ENCODE measurements around the gene CALU. TPM values are rescaled to one million over a fixed set of nuclear protein-coding genes. Genes with fewer than 3 reads are reported as not detected.
A peak's percentile ranks its signal among the peaks of the same experiment; 100 is the strongest.

The CALU gene
- total and polyA plus RNA-seq, 8 donors = 10.1 to 270 (median 47.7) TPM

DNA sequence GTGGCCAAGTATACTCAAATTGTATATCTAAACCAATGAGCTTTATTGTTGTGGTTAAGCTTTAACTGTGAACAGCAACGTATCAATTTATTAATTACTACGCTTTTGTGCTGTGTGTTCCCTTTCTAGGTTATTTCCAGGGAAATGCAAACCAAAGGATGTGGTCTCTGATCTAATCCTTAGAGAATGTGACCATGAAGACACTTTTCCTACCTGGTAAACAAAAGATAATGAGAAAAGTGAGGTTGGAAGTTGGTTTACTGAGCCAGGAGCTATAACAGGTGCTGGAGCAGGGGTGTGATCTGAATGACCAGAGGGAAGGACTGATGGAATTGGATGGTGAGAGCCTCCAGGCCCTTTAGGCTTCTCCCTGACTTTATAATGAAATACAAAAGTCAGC lies 25.4 kb upstream of the CALU start:
- 80 to 91% (median 86%) methylated on average over 2 of the region's 2 CpGs for WGBS, 5 donors
- Histone ChIP-seq H3K36me3 (no peaks in the 10 kb centered on the region), H3K9me3 (peaks cover 0 to 10% (median 0%) of the 10 kb centered on the region in 4 donors), H3K4me3 (no peak overlapping the region), H3K4me1 (no peaks in the 10 kb centered on the region), H3K27me3 (peaks cover 0 to 4% (median 0%) of the 10 kb centered on the region in 3 donors), H3K27ac (no peak overlapping the region)
- intact Hi-C loops (cut with DNase I; ENCODE audit: low total_unique reads) = no loop called here
- no peak for DNase-seq
- TF ChIP-seq, protein P1, sequence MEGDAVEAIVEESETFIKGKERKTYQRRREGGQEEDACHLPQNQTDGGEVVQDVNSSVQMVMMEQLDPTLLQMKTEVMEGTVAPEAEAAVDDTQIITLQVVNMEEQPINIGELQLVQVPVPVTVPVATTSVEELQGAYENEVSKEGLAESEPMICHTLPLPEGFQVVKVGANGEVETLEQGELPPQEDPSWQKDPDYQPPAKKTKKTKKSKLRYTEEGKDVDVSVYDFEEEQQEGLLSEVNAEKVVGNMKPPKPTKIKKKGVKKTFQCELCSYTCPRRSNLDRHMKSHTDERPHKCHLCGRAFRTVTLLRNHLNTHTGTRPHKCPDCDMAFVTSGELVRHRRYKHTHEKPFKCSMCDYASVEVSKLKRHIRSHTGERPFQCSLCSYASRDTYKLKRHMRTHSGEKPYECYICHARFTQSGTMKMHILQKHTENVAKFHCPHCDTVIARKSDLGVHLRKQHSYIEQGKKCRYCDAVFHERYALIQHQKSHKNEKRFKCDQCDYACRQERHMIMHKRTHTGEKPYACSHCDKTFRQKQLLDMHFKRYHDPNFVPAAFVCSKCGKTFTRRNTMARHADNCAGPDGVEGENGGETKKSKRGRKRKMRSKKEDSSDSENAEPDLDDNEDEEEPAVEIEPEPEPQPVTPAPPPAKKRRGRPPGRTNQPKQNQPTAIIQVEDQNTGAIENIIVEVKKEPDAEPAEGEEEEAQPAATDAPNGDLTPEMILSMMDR (IDR thresholded peaks at IDR 0.05) = no peak
- TF ChIP-seq POLR2AphosphoS5 (IDR thresholded peaks at IDR 0.05) = no peak
- no peak for TF ChIP-seq EP300 (IDR thresholded peaks at IDR 0.05)
- no peak for TF ChIP-seq POLR2A (IDR thresholded peaks at IDR 0.05)

DNA sequence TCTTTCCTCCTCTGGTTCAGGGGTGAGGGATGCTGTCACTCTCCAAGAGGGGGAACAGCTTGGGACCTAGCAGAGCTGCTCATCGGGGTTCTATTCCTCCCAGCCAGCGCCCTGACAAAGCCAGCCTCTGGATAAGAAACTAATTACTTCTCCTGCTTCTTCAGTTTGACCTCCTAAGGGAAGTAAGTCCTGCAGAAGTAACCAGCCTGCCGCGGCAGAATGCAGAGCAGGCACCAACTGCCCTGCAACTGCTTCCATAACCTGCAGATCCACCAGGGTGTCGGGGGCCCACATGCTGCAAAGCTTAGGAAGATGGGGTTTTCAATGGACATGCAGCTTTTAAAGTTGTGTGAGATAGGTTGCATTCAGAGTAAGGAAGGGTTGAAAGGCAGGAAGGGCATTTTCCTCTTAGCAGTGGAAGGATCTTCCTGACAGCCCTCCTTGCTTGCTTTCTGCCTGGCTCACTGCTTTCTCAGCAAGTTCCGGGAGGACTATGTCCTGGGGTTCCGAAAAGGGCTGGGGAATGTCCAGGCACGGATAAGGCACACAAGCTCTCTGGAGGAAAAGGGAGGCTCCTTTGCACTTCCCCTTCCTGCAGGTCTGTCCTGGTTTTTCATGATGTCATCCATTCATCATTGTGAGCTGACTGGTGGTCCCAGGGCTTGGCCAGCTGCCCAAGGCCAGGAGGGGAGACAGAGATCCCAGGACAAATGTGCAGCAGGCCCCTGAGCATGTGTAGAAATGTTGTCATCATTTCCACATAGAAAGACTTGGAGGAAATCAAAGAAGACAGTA lies 24.3 kb upstream of the CALU start:
- WGBS, 5 donors = 59 to 79% (median 75%) methylated on average over 8 of the region's 8 CpGs
- Histone ChIP-seq H3K27ac (no peak overlapping the region), H3K4me1 (no peaks in the 10 kb centered on the region), H3K9me3 (peaks cover 0 to 10% (median 0%) of the 10 kb centered on the region in 4 donors), H3K4me3 (no peak overlapping the region), H3K36me3 (no peaks in the 10 kb centered on the region), H3K27me3 (peaks cover 0 to 4% (median 0%) of the 10 kb centered on the region in 3 donors)
- intact Hi-C loops (cut with DNase I; ENCODE audit: low total_unique reads) = no loop called here
- TF ChIP-seq POLR2AphosphoS5 (IDR thresholded peaks at IDR 0.05) = no peak
- no peak for TF ChIP-seq EP300 (IDR thresholded peaks at IDR 0.05)
- TF ChIP-seq, protein P1 (IDR thresholded peaks at IDR 0.05) = no peak
- TF ChIP-seq POLR2A (IDR thresholded peaks at IDR 0.05) = no peak
- peak in 1 of 2 donors; percentile 9 for DNase-seq

DNA sequence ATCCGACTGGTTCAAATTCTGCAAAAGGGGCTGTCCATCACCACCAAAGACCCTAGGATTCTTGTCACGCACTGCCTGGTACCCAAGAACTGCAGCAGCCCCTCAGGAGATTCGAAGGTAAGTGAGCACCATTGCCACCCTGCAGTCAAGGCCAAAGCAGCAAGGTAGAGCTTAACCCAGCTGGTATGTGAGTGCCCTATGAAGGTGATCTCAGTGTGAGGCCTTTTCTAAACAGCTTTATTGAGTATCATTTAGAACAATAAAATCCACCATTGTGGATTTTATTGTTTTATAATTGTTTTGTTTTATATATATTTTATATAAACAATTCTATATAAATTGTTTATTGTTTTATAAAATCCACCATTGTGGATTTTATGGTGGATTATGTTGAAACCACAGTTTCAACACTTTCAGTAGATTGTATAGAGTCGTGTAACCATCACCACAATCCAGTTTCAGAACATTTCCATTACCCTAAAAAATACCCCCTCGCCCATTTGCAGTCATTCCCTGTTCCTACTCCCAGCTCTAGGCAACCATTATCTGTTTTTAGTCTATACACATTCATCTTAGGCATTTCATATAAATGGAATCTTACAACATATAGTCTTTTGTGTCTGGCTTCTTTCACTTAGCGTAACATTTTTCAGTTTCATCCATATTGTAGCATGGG lies 20.1 kb upstream of the CALU start:
- no peaks in the 10 kb centered on the region for H3K36me3 ChIP-seq
- no peak for DNase-seq
- WGBS, 5 donors = 76 to 94% (median 90%) methylated on average over 6 of the region's 6 CpGs
- peaks cover 0 to 11% (median 0%) of the 10 kb centered on the region in 3 donors for H3K27me3 ChIP-seq
- H3K4me3 ChIP-seq = no peak overlapping the region
- TF ChIP-seq, protein P1 (IDR thresholded peaks at IDR 0.05) = no peak
- no peak for TF ChIP-seq EP300 (IDR thresholded peaks at IDR 0.05)
- TF ChIP-seq POLR2AphosphoS5 (IDR thresholded peaks at IDR 0.05) = no peak
- TF ChIP-seq POLR2A (IDR thresholded peaks at IDR 0.05) = no peak
- no peak overlapping the region for H3K27ac ChIP-seq
- no peaks in the 10 kb centered on the region for H3K4me1 ChIP-seq
- intact Hi-C loops (cut with DNase I; ENCODE audit: low total_unique reads) = no loop called here
- no peaks in the 10 kb centered on the region for H3K9me3 ChIP-seq

DNA sequence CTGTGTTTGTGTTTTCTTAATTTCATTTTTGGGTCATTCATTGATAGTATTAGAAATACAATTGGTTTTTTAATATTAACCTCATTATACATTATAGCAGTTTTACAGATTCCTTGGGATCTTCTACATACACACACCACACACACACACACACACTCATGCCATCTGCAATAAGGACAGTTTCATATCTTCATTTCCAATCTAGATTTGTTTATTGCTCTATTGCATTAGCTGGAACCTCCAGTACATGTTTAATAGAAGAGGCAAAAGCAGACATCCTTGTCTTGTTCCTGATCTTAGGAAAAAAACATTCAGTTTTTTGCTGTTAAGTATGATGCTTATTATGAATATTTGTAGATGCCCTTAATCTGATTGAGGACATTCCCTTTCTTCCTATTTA lies 17.8 kb upstream of the CALU start:
- DNase-seq = no peak
- H3K27me3 ChIP-seq = peaks cover 0 to 6% (median 0%) of the 10 kb centered on the region in 3 donors
- H3K27ac ChIP-seq = no peak overlapping the region
- no peaks in the 10 kb centered on the region for H3K9me3 ChIP-seq
- no peak for TF ChIP-seq POLR2AphosphoS5 (IDR thresholded peaks at IDR 0.05)
- TF ChIP-seq, protein P1 (IDR thresholded peaks at IDR 0.05) = no peak
- no peak for TF ChIP-seq EP300 (IDR thresholded peaks at IDR 0.05)
- TF ChIP-seq POLR2A (IDR thresholded peaks at IDR 0.05) = no peak
- intact Hi-C loops (cut with DNase I; ENCODE audit: low total_unique reads) = no loop called here
- no peaks in the 10 kb centered on the region for H3K4me1 ChIP-seq
- H3K4me3 ChIP-seq = no peak overlapping the region
- H3K36me3 ChIP-seq = no peaks in the 10 kb centered on the region

All from stomach (tissue), 9 donors.